Choroid plexus epithelial cell (primary cell): Measurements from ENCODE around the gene AKAP13.
A peak's percentile ranks its signal among the peaks of the same experiment; 100 is the strongest.

Source experiments
- DNase-seq: peaks from one replicate; pipeline ENCODE4 v3.0.0-alpha.2; 2010; ENCODE audit warnings: low read depth
- H3K4me3 ChIP-seq: 2 replicates; pipeline ENCODE4 v1.5.1; 2011; ENCODE audit warnings: low read depth, mild to moderate bottlenecking, control low read depth, low read length, moderate library complexity
- CTCF ChIP-seq: conservative IDR thresholded peaks from 2 replicates; pipeline ENCODE4 v1.5.1; 2011; ENCODE audit warnings: low read depth, mild to moderate bottlenecking, control low read depth, inconsistent platforms, low read length, moderate library complexity

Gene AKAP13

GRCh38 chr15:85593809-85594445 lies 213.5 kb downstream of the AKAP13 start:
- H3K4me3 ChIP-seq = no peak overlapping the region
- DNase-seq = no peak
- no peak for TF ChIP-seq CTCF

DNA sequence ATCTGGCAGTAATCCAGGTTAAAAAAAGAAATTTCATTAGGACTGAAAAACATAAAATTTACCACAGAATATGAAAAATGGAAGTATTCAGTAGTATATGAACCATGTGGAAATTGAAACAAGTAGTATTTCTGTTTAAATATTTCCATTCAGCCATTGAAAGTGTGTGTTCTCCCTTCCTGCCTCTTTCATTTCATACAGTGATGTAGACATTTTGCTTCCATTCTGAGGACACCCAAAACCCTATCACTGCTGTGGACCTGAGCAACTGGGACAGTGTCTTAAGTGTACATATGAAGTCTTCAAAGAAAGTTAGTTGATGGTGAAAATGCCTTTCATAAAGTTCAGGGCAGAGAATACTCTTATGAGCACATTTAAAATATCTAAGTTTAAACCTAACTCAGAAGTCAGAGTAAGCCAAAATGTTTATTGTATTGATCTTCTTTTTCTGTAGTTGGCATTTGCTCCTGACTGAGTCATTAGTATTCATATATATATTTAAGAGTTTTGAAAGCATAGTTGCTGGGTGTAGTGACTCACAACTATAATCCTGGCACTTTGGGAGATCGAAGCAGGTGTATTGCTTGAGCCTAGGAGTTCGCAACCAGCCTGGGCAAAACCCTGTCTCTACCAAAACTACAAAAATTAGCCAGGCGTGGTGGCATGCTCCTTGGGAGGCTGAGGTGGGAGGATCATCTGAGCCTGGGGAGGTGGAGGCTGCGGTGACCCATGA lies 215.6 kb downstream of the AKAP13 start:
- DNase-seq = no peak
- TF ChIP-seq CTCF = no peak
- no peak overlapping the region for H3K4me3 ChIP-seq

DNA sequence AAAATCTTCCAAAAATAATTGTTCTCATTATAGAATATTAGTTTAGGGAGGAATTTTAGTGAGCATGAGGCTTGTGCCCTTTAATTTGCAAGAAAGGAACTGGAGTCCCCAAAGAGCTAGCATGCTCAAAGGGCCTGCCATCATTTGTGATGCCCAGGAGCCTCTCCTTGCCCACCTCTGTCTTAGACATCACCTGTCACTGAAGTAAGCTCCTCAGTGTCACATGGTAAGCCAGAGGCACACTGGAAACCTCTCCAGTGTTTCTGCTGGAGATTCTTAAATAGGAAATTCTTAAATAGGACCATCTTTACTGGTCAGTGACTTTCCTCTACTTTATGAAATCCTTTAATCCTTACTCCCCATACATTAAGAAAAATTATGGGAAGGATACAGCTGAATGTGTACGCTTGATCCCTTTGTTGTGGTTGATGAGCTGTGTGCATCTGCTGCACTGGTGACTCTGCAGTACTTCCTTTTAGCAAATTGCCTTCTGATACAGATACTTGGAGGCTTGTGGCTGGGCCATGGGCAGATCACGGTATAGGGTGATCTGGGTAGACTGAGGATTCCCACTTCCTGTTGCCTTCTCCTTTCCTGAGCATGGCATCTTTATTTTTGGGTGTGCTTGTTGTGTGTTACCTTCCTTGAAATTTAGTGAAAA lies 216.9 kb downstream of the AKAP13 start:
- H3K4me3 ChIP-seq = no peak overlapping the region
- no peak for TF ChIP-seq CTCF
- no peak for DNase-seq

DNA sequence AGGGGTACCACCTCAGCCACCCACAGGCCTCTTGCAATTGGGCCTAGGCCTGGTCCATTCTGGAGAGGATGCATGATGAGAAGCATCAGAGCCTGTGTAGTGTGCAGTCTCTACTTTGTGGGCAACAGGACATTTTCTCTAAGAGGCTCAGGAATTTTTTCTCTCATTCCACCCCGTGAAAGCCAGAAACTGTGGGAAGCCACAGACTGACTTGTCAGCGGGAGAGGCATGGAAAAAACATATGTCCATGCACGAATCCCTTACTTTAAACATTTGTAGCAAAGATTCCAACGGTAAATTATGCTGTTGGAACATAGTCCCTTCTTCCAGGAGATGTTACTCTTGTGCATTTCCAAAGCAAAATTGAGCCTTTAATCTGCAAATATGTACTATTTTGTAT lies 217.8 kb downstream of the AKAP13 start:
- no peak overlapping the region for H3K4me3 ChIP-seq
- peak; percentile 35 for DNase-seq
- TF ChIP-seq CTCF = no peak

- no peak overlapping the region for H3K4me3 ChIP-seq
- TF ChIP-seq CTCF = no peak
- DNase-seq = peak; percentile 13
Measured at GRCh38 chr15:85598718-85599398, 218.5 kb downstream of the AKAP13 start.

DNA sequence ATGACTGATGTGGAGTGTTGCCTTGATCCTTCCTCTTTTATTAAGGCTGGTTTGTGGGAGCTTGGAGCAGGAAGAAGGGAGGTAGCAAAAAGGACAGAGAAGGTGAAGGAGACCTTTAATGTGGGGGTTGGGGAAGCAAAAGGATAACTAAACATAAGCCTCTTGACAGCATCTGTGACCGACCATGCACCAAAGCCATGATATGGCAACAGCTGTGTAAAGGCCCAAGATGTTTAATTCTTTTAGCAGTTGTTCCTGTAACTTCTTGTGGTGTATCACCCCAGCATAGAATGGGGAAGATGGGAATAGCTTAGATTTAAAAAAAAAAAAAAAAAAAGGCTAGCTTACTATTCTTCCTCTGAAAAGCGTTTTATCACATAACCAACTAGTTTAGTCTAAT lies 219.6 kb downstream of the AKAP13 start:
- no peak overlapping the region for H3K4me3 ChIP-seq
- DNase-seq = no peak
- TF ChIP-seq CTCF = no peak
